WTC11 (cell line): ENCODE data around the gene IL2RA. TPM values are rescaled to one million over a fixed set of nuclear protein-coding genes. Genes with fewer than 3 reads are reported as not detected.

Experiments used
- ATAC-seq: fragments of 200-7000 bp; cut with Tn5 transposase; 2 replicates; pipeline ENCODE4 v1.10.0; 2021; ENCODE audit warnings: mild to moderate bottlenecking, moderate library complexity
- Bru-seq: library from RNA; stranded (reverse); fragments of 400-500 nt; gene quantifications from one replicate; lab custom pipeline; 2021; lab: Mats Ljungman, UMichigan
- CTCF ChIA-PET: fragments of 300-600 bp; sonication (Branson Sonifier 250); formaldehyde crosslinking; loops from one replicate; lab custom pipeline; 2021; ENCODE audit warnings: antibody characterized with exemption; lab: Charles Lee
- POLR2A ChIA-PET: fragments of 350-600 bp; sonication (Branson Sonifier 250); formaldehyde crosslinking; loops from one replicate; lab custom pipeline; 2021; ENCODE audit warnings: antibody characterized with exemption; lab: Charles Lee
- DNase-seq: peaks from one replicate; pipeline ENCODE4 v3.0.0; 2021; ENCODE audit warnings: low spot score
- H3K27ac Mint-ChIP-seq: 2 replicates; pipeline ENCODE4 v1.8.0; 2021; ENCODE audit warnings: mixed read lengths
- H3K27me3 Mint-ChIP-seq: 2 replicates; pipeline ENCODE4 v1.8.0; 2021; ENCODE audit warnings: low read depth, mild to moderate bottlenecking, moderate library complexity, mixed read lengths
- H3K36me3 Mint-ChIP-seq: 2 replicates; pipeline ENCODE4 v1.8.0; 2021; ENCODE audit warnings: mixed read lengths
- H3K4me1 Mint-ChIP-seq: 2 replicates; pipeline ENCODE4 v1.8.0; 2022; ENCODE audit warnings: mixed read lengths
- H3K4me3 Mint-ChIP-seq: 2 replicates; pipeline ENCODE4 v1.8.0; 2021; ENCODE audit warnings: mild to moderate bottlenecking, moderate library complexity, mixed read lengths
- H3K9me3 Mint-ChIP-seq: 2 replicates; pipeline ENCODE4 v1.8.0; 2021; ENCODE audit warnings: mixed read lengths
- ATF1 ChIP-seq: sonication (generic); formaldehyde crosslinking; IDR thresholded peaks from 2 replicates; pipeline ENCODE4 v1.8.1; 2023; ENCODE audit warnings: mild to moderate bottlenecking, moderate library complexity, missing genetic modification reagents
- CDX4 ChIP-seq: fragments of 250-450 bp; sonication (Bioruptor Pico); IDR thresholded peaks from 2 replicates; pipeline ENCODE4 v1.9.0; 2021; ENCODE audit warnings: moderate library complexity, mild to moderate bottlenecking, inconsistent platforms, borderline replicate concordance
- EMX1 ChIP-seq: fragments of 250-450 bp; sonication (Bioruptor Pico); IDR thresholded peaks from 2 replicates; pipeline ENCODE4 v1.8.0; 2021; ENCODE audit warnings: mild to moderate bottlenecking
- MLX ChIP-seq: sonication (generic); formaldehyde crosslinking; IDR thresholded peaks from 2 replicates; pipeline ENCODE4 v1.8.1; 2023; ENCODE audit warnings: mild to moderate bottlenecking, missing genetic modification reagents, moderate library complexity
- MYBL2 ChIP-seq: sonication (generic); formaldehyde crosslinking; IDR thresholded peaks from 2 replicates; pipeline ENCODE4 v1.8.1; 2023; ENCODE audit warnings: mild to moderate bottlenecking, moderate library complexity, missing genetic modification reagents
- NFYB ChIP-seq: sonication (generic); formaldehyde crosslinking; conservative IDR thresholded peaks from 2 replicates; pipeline ENCODE4 v1.8.0; 2022; ENCODE audit warnings: low read depth, missing genetic modification reagents
- NR2C2 ChIP-seq: sonication (generic); formaldehyde crosslinking; IDR thresholded peaks from 2 replicates; pipeline ENCODE4 v1.8.0; 2022; ENCODE audit warnings: mild to moderate bottlenecking, missing genetic modification reagents
- PREB ChIP-seq: sonication (generic); formaldehyde crosslinking; IDR thresholded peaks from 2 replicates; pipeline ENCODE4 v1.8.1; 2022; ENCODE audit warnings: mild to moderate bottlenecking, missing genetic modification reagents, moderate library complexity, borderline replicate concordance
- ZNF263 ChIP-seq: sonication (generic); formaldehyde crosslinking; IDR thresholded peaks from 2 replicates; pipeline ENCODE4 v1.8.1; 2022; ENCODE audit warnings: low read depth, mild to moderate bottlenecking, moderate library complexity, missing genetic modification reagents
- ZNF416 ChIP-seq: fragments of 250-450 bp; sonication (Bioruptor Pico); IDR thresholded peaks from 2 replicates; pipeline ENCODE4 v1.9.0; 2021; ENCODE audit warnings: mild to moderate bottlenecking, inconsistent platforms
- long read RNA-seq, 3 experiments: library from RNA in 1 of 3; library from capped mRNA in 1 of 3; library from polyadenylated mRNA in 1 of 3; unstranded in 2 of 3; stranded (forward) in 1 of 3; transcript quantifications; one replicate each; pipeline ENCODE4 v2.0.0, GENCODE V29; 2021
- total RNA-seq: library from RNA; stranded (reverse); gene quantifications from 3 replicates; pipeline ENCODE4 v1.2.3, GENCODE V29; 2021
- TF ChIP-seq, protein P1 (sequence below): fragments of 250-450 bp; sonication (Bioruptor Pico); IDR thresholded peaks from 2 replicates; pipeline ENCODE4 v1.9.0; 2021; ENCODE audit warnings: mild to moderate bottlenecking, borderline replicate concordance
- TF ChIP-seq, protein P2 (sequence below): sonication (generic); formaldehyde crosslinking; IDR thresholded peaks from 2 replicates; pipeline ENCODE4 v1.8.1; 2022; ENCODE audit warnings: low read depth, mild to moderate bottlenecking, moderate library complexity, missing genetic modification reagents, borderline replicate concordance
- TF ChIP-seq, protein P3 (sequence below): sonication (generic); formaldehyde crosslinking; IDR thresholded peaks from 2 replicates; pipeline ENCODE4 v1.8.0; 2023; ENCODE audit warnings: missing genetic modification reagents, mild to moderate bottlenecking, borderline replicate concordance

Gene IL2RA
- total RNA-seq = 0.31 to 0.41 TPM (median 0.32 TPM) in 3 replicates
- not detected for Bru-seq, nascent RNA
- long read RNA-seq, experiment 1 = 0 reads
- long read RNA-seq, experiment 2 = 0 reads
- long read RNA-seq, experiment 3 = 0 reads

- DNase-seq = no peak
- peak; percentile 34; the same call in 1 of the 2 replicates for ATAC-seq
Observed at GRCh38 chr10:6062101-6062771, at the start of gene IL2RA. IL2RA (minus strand) TSS chr10:6062367; CDS start chr10:6062151, 216 bp downstream.

More at GRCh38 chr10:6062101-6062771, at the start of gene IL2RA:
- Mint-ChIP-seq H3K36me3 (no peaks in the 10 kb centered on the region), H3K4me3 (no peak within 1 kb of the TSS), H3K9me3 (peaks cover 9% of the 10 kb centered on the region), H3K4me1 (peaks cover 3% of the 10 kb centered on the region), H3K27me3 (no peaks in the 10 kb centered on the region; the same call in 1 of the 2 replicates), H3K27ac (no peak within 1 kb of the TSS)
- TF ChIP-seq EMX1 (no peak), ZNF416 (CRISPR knock-in tag) (no peak), ZNF263 (CRISPR knock-in tag) (no peak), MYBL2 (CRISPR knock-in tag) (no peak), NR2C2 (CRISPR knock-in tag) (no peak), ATF1 (no peak), PREB (CRISPR knock-in tag) (no peak), NFYB (CRISPR knock-in tag) (no peak), CDX4 (CRISPR knock-in tag) (no peak), MLX (no peak)
- TF ChIP-seq, protein P1, sequence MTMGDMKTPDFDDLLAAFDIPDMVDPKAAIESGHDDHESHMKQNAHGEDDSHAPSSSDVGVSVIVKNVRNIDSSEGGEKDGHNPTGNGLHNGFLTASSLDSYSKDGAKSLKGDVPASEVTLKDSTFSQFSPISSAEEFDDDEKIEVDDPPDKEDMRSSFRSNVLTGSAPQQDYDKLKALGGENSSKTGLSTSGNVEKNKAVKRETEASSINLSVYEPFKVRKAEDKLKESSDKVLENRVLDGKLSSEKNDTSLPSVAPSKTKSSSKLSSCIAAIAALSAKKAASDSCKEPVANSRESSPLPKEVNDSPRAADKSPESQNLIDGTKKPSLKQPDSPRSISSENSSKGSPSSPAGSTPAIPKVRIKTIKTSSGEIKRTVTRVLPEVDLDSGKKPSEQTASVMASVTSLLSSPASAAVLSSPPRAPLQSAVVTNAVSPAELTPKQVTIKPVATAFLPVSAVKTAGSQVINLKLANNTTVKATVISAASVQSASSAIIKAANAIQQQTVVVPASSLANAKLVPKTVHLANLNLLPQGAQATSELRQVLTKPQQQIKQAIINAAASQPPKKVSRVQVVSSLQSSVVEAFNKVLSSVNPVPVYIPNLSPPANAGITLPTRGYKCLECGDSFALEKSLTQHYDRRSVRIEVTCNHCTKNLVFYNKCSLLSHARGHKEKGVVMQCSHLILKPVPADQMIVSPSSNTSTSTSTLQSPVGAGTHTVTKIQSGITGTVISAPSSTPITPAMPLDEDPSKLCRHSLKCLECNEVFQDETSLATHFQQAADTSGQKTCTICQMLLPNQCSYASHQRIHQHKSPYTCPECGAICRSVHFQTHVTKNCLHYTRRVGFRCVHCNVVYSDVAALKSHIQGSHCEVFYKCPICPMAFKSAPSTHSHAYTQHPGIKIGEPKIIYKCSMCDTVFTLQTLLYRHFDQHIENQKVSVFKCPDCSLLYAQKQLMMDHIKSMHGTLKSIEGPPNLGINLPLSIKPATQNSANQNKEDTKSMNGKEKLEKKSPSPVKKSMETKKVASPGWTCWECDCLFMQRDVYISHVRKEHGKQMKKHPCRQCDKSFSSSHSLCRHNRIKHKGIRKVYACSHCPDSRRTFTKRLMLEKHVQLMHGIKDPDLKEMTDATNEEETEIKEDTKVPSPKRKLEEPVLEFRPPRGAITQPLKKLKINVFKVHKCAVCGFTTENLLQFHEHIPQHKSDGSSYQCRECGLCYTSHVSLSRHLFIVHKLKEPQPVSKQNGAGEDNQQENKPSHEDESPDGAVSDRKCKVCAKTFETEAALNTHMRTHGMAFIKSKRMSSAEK = no peak
- TF ChIP-seq, protein P2, sequence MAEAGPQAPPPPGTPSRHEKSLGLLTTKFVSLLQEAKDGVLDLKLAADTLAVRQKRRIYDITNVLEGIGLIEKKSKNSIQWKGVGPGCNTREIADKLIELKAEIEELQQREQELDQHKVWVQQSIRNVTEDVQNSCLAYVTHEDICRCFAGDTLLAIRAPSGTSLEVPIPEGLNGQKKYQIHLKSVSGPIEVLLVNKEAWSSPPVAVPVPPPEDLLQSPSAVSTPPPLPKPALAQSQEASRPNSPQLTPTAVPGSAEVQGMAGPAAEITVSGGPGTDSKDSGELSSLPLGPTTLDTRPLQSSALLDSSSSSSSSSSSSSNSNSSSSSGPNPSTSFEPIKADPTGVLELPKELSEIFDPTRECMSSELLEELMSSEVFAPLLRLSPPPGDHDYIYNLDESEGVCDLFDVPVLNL = no peak
- TF ChIP-seq, protein P3, sequence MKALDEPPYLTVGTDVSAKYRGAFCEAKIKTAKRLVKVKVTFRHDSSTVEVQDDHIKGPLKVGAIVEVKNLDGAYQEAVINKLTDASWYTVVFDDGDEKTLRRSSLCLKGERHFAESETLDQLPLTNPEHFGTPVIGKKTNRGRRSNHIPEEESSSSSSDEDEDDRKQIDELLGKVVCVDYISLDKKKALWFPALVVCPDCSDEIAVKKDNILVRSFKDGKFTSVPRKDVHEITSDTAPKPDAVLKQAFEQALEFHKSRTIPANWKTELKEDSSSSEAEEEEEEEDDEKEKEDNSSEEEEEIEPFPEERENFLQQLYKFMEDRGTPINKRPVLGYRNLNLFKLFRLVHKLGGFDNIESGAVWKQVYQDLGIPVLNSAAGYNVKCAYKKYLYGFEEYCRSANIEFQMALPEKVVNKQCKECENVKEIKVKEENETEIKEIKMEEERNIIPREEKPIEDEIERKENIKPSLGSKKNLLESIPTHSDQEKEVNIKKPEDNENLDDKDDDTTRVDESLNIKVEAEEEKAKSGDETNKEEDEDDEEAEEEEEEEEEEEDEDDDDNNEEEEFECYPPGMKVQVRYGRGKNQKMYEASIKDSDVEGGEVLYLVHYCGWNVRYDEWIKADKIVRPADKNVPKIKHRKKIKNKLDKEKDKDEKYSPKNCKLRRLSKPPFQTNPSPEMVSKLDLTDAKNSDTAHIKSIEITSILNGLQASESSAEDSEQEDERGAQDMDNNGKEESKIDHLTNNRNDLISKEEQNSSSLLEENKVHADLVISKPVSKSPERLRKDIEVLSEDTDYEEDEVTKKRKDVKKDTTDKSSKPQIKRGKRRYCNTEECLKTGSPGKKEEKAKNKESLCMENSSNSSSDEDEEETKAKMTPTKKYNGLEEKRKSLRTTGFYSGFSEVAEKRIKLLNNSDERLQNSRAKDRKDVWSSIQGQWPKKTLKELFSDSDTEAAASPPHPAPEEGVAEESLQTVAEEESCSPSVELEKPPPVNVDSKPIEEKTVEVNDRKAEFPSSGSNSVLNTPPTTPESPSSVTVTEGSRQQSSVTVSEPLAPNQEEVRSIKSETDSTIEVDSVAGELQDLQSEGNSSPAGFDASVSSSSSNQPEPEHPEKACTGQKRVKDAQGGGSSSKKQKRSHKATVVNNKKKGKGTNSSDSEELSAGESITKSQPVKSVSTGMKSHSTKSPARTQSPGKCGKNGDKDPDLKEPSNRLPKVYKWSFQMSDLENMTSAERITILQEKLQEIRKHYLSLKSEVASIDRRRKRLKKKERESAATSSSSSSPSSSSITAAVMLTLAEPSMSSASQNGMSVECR (CRISPR knock-in tag) = no peak
- POLR2A ChIA-PET = interaction anchor here (0.7 kb wide), 2 partner anchors 18 to 263 kb away, joined by 6 to 8 read pairs; no protein-coding TSS in a partner anchor
- CTCF ChIA-PET = no interaction called here
